Stimulated activated CD4-positive, alpha-beta T cell treated with anti-CD3 and anti-CD28 coated beads, TNF-alpha, amount 100 ng/mL, for 1 hour (primary cell): ENCODE measurements around the gene IQGAP3.
"Not testable (repeated sequence)": the region's sequence is repeated elsewhere in the genome, so short reads cannot be mapped to it uniquely, and the experiment has no call there.

Source experiments
- DNase-seq, 3 donors: peaks; one replicate each; pipeline ENCODE4 v3.0.0-alpha.2; 2020; ENCODE audit warnings: low read depth in 3 of 3, low spot score in 1 of 3

IQGAP3 gene

GRCh38 chr1:156571919-156572662 is at the start of gene IQGAP3:
IQGAP3 (minus strand) TSS chr1:156572565; CDS start chr1:156572529, 36 bp downstream.
- peak; percentile 23 to 46 (median 36) for DNase-seq

DNA sequence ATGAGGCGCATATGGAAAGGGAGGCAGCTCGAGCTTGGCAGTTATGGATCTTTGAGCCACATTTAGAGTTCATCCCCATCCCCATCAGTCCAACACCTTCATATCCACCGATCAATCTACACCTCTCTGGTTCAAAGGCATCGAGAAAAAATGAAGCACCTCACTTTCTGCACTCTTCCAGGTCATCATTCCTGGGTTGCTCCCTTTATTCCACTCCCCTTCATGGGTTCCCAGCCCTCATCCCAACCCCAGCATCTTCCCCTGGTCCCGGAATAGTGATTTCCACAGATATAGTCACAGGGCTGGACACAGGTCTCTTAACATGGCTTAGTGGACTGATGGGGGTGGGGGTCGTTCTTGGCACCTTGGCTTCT is 47.2 kb upstream of the IQGAP3 start:
- DNase-seq: no peak

DNA sequence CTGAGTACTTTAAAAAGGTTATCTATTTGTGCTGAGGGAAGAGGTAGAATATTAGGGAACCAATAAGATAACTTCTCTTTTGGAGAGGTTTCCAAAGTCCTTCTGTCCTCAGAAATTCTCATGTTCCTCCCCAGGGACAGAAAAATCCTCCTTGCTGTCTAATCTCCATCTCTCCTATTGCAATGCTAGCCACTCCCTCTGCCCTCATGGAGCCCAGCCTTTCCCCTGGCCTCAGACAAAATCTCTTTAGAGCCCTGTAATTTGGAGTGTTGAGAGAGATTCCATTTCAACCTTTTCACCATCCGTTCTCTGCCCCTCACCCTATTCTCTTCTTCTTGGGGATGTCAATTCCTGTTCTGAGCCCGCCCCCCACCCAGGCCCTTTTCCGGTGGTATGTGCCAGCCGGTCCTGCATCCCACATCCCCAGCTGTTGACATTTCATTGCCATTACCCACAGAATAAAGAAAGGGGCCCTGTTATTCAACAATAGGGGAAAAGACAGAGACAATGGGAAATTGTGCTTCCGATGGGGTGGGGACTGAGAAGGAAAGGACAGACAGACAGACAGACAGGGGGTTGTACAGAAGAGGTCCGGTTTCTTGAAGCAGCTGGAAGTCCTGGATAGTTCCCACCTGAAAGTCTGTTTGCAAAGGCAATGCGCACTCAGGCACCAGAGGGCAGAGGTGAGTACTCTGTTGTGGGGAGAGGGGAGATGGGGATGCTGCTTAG is 46.7 kb upstream of the IQGAP3 start, which contains the start of gene HAPLN2:
TSS of gene HAPLN2 (plus strand) at position 563 of the 729 bp plus-strand sequence. CDS start 4,076 bp downstream, outside the sequence.
- no peak for DNase-seq

- DNase-seq: no peak
Measured at GRCh38 chr1:156616463-156616862, 44.1 kb upstream of the IQGAP3 start.

DNA sequence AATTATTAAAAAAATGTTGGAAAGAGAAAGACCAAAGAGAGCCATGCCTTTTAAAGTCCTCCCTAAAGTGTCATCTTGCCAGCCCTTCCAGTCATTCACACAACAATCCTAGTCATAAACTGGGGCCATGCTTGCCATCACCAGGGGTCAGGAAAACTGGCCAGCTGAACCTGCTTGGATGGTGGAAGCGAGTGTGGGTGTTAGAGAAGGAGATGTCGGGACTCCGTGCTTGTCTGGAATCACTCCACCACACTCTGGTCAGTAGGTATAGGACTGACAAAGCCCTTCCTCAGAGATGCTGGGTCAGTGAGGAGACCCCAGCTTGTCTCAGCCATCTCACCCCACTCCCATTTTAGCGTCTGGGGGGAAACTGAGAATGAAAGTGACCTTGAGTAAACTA is 43.6 kb upstream of the IQGAP3 start:
- no peak for DNase-seq

DNA sequence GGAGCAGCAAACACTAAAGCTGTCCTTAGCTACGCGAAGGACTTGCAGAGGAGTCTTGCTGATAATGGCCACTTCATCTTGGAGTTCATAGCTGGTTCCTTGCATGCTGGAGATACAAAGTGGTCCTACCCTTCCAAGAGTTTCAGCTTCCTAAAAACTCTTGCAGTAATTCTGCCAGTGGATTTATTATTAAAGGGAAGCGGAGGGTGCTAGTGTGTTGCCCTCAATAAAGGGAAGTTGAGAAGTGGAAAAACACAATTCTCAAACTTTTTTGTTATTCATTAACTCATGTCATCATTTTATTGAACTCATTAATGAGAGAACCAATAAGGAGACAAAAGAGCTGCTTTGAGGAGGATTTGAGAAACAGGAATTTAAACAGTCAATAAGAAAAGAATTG is 40.3 kb upstream of the IQGAP3 start:
- DNase-seq: no peak

- DNase-seq: not testable (repeated sequence)
Measured at GRCh38 chr1:156610072-156610471, 37.7 kb upstream of the IQGAP3 start.

DNA sequence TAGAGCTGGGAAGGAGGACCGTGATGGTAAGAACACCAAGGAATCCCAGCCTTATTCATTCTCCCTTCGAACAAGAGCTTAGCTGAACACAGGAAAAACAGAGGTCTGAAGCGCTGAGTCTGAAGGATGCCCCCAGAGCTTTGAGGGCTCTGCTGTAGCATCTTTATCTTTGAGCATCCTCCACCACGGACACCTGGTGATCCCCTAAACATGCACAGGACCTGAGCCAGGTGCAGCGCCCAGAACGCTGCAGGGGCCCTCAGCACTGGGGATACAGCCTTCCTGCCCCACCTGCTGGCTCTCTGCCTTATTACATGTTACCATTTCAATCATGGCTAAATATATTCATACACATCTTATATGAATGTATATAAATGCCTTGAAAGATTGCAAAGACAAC is 36.6 kb upstream of the IQGAP3 start:
- no peak for DNase-seq

DNA sequence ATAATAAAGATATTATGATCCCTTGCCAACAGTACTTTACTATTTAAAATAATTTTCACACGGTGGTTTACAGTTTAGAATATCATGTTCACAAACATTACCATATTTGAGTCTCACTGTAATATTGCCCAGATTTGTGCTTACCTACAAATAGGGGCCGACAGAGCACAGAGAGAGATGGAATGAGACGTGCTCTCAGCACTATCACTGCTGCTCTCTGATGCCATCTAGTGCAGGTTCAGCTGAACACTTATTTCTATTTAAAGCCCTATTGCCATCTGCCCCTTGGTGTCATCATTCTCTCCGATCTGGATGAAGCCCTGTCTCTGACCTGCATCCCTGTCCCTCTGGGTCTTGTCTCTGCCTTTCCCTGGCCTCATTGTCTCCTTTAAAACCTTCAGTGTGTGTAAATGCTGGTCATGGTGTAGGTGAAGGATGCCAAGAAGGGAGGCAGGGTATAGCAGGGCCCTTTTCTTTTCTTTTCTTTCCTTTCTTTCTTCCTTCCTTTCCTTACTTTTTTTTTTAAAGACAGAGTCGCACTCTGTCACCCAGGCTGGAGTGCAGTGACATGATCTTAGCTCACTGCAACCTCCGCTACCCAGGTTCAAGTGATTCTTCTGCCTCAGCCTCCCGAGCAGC is 35.8 kb upstream of the IQGAP3 start:
- DNase-seq: peak in 1 of 3 donors; percentile 42

DNA sequence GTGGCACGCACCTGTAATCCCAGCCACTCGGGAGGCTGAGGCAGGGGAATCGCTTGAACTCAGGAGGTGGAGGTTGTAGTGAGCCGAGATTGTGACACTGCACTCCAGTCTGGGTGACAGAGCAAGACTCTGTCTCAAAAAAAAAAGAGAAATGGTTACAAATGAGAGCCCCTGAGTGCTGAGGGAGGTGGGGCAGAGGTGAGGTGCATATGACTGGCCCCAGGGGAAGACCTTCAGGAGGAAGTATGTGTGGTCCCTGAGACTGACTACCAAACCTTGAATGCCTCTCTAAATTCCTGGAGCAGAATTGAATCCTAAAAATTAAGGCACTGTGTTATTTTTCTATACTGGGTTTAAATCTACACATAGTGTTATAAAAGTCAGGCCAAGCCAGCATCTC is 35.0 kb upstream of the IQGAP3 start:
- DNase-seq: not testable (repeated sequence)

- DNase-seq: no peak
Measured at GRCh38 chr1:156602557-156602993, 30.2 kb upstream of the IQGAP3 start.

DNA sequence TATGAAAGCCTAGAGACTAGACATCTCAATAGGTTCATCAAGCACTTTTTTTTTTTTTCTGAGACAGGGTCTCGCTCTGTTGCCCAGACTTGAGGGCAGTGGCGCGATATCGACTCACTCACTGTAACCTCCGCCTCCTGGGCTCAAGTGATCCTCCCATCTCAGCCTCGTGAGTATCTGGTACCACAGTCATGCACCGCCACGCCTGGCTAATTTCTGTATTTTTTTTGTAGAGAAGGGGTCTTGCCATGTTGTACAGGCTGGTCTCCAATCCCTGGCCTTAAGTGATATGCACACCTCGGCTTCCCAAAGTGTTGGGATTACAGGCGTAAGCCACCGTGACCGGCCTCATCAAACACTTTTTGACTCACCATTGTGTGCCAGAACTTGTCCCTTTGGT is 29.5 kb upstream of the IQGAP3 start:
- no peak for DNase-seq

DNA sequence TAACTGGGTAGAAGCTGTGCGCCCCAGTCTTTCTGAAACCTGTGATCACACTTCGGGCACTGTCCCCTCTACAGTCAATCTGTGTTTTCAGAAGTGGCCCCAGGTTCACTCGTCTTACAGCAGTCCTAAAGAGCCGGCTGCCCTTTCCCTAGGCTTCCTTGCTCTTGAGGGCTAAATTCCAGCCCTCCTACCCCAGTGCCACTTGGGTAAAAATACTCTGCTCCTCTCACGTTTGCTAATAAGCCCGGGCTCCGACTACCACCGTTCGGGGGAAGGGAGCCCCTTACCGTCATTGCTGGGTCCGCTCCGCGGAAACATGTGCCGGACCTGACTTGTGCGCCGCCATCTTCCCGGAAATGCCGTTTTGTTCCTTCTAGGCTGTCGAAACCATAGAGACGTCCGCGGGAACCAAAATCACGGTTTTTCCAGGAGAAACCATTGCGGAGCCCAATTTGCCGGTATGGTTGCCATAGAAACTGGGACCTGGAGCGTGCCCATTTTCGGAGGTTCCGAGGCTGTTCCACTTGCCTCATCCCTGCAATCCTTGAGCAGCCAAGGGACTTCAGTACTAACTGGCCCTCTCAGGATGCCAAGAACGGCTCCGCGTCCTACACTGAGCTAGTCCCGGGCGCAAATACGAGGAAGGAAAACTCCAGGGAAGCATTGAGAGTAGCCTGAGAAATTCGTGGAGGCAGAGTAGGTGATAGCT is 28.9 kb upstream of the IQGAP3 start, which contains the start of gene GPATCH4:
TSS of gene GPATCH4 (minus strand) at position 358 of the 709 bp plus-strand sequence.
- DNase-seq: peak; percentile 37 to 55 (median 48)

GRCh38 chr1:156600733-156601121 is 28.4 kb upstream of the IQGAP3 start:
- DNase-seq: no peak

GRCh38 chr1:156599811-156600210 is 27.4 kb upstream of the IQGAP3 start:
- no peak for DNase-seq

DNA sequence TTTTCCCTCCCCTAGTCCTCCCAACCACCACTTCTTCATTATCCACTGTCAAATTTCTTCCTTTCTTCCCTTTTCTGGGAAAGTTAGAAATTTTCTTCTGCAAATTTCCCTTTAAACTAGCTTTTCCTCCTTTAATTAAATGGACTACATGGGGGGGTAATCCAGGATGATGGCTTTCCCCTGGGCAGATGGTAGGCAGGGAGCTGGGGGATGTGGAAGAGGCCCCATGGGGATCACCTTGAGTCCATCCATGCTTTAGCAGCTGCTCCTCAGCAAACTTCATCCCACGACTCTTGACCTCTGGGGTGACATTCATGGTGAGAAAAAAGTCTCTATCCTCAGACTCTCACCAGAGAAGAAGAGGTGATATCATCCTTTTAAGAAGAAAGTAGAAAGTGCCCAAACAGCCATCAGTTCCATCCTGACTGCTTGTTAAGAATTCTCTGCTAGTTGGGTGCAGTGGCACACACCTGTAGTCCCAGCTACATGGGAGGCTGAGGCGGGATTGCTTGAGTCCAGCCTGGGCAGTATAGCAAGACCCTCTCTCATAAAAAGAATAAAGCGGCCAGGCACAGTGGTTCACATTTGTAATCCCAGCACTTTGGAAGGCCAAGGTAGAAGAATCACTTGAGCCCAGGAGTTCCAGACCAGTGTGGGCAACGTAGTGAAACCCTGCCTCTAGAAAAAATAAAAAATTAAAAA is 26.5 kb upstream of the IQGAP3 start:
- DNase-seq: no peak

- no peak for DNase-seq
Measured at GRCh38 chr1:156598125-156598524, 25.8 kb upstream of the IQGAP3 start.

DNA sequence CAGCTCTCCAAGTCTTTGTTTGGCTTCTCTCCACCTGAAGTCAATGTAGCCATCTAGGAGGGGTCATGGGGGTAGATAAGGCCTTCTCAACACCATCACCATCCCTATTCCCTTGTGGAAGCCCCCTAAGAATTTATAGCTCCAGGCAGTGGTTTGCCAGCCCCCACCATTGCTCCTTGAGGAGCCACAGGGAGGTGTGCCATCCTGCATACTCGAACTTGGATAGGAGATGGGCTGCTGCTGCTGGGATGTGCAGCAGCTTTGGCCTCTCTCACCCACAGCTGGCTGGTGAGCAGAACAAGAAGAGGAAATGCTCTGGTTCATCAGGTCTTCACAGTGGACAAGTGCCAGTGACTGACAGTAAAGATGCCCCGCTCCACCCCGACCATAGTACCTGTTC is 24.1 kb upstream of the IQGAP3 start:
- no peak for DNase-seq

GRCh38 chr1:156595016-156595415 is 22.7 kb upstream of the IQGAP3 start:
- no peak for DNase-seq

DNA sequence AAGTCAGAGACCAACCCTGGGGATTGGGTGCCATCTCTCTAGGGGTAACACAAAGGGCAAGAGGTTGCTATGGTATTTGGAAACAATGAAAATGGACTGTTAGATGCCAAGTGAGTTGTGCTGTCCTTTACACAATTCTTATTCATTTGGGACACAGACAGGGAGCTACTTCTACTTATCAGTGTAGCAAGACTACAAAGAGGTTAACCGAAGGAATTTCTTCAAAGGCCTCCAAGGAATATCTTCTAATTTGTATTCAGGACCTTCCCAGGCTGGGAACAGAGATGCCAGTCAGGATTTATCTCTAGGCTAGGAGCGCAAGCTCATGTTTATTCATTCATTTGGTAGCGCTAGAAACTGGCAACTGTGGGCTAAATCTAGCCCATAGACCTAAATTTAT is 21.8 kb upstream of the IQGAP3 start:
- DNase-seq: no peak

GRCh38 chr1:156593661-156593989 is 21.3 kb upstream of the IQGAP3 start:
- DNase-seq: no peak
